Fibroblast of peridontal ligament (primary cell): ENCODE measurements around the gene CACNB3.
"Not testable (repeated sequence)": the region's sequence is repeated elsewhere in the genome, so short reads cannot be mapped to it uniquely, and the experiment has no call there.

Experiments used
- DNase-seq: peaks from one replicate; pipeline ENCODE4 v3.0.0-alpha.2; 2010; ENCODE audit errors: extremely low read depth

Gene CACNB3

DNA sequence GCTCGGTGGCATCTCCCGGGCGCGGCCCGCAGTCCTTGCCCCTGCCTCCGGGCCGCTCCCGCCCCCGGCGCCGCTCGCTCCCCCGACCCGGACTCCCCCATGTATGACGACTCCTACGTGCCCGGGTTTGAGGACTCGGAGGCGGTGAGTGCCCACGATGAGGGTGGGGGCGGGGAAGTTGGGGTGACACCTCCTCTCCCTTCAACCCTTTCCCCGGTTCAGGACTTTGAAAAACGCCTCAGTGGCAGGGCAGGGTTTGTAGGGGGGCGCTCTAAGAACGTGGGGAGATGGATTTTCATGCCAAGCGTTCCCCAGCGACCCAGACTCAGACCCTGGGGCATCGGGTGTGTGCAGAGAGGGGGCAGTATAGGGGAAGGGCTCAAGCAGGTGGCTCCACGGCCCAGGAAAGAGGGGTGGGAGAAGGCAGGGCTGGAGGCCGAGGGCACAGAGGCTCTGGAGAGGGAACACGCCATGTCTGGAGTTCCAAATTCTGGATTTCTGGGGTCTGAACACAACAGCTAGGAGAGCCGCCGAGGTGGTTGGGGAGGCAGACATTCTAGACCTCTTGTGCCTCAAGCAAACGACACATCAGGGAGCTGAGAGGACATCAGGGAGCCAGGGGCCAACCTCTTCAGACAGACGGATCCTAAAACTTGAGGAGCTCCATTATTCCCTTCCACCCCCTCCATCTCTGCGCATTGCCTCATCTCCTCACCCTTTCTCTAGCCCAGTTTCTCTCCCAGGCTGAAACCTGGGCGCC is 715 bp downstream of the CACNB3 start:
- DNase-seq: no peak

GRCh38 chr12:48819986-48820725 is 1.9 kb downstream of the CACNB3 start:
- DNase-seq: no peak

DNA sequence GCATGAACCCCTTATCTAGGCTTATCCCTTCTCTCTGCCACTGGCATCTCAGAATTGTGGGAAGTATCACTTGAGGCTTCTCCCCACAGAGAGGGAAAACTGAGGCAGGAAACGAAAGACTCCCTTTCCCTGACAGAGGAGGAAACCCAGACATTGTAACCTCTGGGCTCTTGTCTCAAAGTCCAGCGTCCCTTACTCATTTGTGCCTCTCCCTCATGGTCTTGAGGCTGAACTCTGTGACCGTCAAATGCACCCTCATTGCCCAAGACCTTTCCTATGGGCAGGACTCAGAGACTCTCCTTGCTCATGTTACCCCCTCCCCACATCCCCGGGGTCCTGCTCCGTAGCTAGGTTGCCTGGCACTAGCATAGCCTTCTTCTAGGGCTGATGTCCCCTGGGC is 3.8 kb downstream of the CACNB3 start:
- no peak for DNase-seq

GRCh38 chr12:48822711-48823110 is 4.4 kb downstream of the CACNB3 start:
- no peak for DNase-seq

- no peak for DNase-seq
Observed at GRCh38 chr12:48823281-48823680, 5.0 kb downstream of the CACNB3 start.

DNA sequence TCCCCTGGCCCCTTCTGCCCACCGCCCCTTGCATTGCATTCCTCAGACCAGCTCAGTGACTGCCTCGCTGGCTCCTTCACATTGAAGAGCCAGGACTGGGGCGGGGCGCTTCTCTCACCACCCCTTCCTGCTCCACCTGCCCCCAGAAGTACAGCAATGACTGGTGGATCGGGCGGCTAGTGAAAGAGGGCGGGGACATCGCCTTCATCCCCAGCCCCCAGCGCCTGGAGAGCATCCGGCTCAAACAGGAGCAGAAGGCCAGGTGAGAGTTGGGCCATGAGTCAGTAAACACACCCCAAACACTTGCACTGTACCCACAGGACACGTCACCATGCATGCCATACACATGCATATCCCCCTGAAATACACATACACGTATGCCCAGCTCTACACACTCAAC is 5.8 kb downstream of the CACNB3 start:
- DNase-seq: no peak

DNA sequence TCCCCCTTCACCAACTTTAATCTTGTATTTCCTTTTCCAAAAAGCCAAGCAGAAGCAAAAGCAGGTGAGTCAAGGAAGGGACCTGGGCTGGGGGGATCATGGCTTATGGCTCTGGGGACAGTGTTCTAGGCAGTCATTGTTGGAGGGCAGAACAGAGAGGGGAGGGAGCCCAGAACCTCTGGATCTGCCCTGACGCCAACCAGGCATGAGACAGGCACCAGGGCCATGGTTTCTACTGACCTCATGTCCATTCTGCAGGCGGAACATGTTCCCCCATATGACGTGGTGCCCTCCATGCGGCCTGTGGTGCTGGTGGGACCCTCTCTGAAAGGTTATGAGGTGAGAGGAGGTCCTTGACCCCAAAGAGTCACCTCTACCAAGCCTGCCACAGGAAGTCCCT is 6.6 kb downstream of the CACNB3 start:
- DNase-seq: no peak

- DNase-seq: no peak
Observed at GRCh38 chr12:48826209-48826855, 8.0 kb downstream of the CACNB3 start.

DNA sequence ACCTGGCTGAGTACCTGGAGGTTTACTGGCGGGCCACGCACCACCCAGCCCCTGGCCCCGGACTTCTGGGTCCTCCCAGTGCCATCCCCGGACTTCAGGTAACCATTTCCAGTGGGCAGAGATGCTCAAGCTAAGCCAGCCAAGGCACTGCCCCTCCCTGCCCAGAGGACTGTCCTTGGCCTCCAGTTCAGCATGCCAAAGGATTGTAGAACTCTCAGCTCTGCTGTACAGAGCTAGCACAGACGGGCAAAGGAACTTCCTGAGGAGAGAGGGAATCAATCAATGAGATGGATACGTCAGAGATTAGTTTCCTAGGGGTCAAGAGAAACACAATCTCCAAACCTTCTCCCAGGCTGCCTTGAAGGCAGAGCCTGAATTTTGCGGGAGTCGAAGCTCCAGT is 8.7 kb downstream of the CACNB3 start:
- no peak for DNase-seq

DNA sequence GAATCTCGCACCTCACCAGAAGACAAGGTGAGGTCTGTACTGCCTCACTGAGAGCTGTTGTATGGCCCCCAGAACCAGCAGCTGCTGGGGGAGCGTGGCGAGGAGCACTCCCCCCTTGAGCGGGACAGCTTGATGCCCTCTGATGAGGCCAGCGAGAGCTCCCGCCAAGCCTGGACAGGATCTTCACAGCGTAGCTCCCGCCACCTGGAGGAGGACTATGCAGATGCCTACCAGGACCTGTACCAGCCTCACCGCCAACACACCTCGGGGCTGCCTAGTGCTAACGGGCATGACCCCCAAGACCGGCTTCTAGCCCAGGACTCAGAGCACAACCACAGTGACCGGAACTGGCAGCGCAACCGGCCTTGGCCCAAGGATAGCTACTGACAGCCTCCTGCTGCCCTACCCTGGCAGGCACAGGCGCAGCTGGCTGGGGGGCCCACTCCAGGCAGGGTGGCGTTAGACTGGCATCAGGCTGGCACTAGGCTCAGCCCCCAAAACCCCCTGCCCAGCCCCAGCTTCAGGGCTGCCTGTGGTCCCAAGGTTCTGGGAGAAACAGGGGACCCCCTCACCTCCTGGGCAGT is 9.3 kb downstream of the CACNB3 start:
- no peak for DNase-seq

DNA sequence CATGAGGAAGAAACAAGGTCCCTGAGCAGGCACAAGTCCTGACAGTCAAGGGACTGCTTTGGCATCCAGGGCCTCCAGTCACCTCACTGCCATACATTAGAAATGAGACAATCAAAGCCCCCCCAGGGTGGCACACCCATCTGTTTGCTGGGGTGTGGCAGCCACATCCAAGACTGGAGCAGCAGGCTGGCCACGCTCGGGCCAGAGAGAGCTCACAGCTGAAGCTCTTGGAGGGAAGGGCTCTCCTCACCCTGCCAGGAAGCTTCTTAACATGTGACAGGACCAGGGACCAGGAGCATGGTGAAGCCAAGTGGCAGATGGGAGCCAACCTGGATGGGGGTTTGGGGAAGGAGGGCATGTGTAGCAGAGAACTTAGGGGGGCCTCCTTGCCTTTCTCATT is 10.0 kb downstream of the CACNB3 start:
- DNase-seq: no peak

DNA sequence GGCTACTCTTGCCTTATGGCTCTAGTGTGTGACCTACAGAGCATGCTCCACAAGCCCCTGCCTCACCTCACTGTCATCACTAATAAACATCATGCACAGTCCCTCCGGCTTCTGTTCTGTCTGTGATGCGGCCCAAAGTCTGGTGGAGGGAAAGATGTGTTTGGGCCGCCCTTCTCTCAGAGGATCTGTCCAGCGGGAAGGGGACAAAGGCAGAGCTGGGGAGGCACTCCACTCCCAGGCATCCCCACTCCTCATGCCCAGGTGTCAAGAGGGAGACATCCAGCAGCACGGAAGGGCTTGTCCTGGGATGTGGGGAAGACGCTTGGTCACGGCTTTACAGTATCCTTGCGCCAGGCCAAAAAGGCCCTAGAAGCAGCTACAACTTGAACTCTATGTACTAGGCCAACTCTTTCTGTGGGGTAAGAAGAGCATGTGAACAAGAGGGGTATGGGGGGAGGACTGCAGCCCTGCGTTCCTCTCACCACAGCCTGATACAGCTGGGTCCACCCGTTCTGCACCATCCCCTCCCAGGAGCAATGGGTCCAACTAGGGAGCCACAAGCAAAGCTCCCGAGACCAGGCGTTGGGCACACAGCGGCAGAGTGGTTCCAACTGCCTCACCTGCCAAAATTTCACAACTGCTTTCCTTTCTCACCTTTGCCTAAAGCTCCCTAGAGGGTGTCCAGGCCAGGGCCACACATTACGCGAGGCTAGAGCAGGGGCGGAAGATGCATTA is 10.7 kb downstream of the CACNB3 start:
- DNase-seq: no peak

DNA sequence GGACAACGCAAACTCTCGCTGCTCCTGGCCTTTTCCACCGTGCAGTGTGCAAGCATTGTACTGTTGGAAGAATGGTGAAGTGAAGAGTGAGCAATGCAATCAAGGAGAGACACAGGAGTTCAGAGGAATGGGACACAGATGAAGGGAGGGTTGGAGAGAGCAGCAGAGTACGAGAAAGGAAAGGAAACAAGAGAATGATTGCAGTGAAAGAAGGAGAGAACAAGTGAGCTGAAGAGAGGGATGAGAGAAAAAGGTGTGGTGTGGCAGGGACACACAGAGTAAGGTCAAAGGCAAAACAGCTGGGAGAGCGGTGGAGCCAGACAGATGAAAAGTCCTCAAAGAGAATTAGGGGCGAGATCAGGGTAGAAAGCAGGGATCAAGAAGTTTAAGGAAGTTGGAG is 13.0 kb downstream of the CACNB3 start:
- DNase-seq: no peak

DNA sequence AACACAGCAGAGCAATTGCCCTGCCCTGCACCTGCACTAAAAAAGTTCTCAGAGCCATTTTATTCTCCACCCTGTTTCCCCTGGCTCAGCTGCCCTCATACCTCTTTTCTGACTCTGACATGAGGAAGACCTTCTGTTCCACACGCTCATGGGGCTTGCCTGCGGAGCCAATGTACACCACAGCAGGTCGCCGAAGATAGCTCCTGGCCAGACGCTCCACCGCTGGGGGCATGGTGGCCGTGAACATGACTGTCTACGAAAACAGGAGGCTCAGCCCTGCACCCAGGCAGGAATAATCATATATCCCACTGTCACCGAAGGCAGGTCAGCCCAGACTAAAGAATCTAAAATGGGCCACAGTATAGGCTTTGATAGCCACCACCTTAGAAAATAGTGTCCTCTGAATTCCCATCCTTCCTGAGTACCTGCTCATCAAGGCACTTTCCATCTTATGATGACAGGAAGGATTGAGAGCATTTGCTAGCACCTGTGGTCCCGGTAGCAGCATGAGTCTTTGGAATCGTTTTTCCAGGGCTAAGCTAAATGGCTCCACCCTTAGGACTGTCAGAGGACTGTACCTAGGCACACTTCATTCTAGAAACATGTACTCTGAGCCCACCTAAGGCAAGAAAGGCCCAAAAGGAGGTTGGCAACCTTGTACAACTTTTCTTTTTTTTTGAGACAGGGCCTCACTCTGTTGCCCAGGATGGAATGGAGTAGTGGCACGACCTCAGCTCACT is 14.2 kb downstream of the CACNB3 start:
- no peak for DNase-seq

DNA sequence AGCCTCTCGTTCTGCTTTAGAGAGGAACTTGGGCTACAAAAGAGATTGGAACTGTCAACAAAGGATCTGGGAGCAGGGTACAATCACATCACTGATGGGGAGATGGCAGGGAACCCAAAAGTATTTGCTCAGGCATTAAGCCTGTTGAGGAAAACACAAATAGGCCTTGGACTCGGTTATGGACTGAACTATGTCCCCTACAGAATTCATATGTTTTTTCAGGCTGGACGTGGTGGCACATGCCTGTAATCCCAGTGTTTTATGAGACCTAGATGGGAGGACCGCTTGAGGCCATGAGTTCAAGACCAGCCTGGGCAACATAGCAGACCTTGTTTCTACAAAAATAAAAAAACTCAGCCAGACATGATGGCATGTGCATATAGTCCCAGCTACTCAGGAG is 19.8 kb downstream of the CACNB3 start:
- DNase-seq: no peak

GRCh38 chr12:48842021-48842420 is 23.7 kb downstream of the CACNB3 start:
- DNase-seq: not testable (repeated sequence)

- peak; percentile 95 for DNase-seq
Observed at GRCh38 chr12:48851883-48852733, 33.8 kb downstream of the CACNB3 start, which contains the start of gene DDX23. Gene DDX23 (minus strand): TSS chr12:48852163. CDS start chr12:48845782, 6,381 bp downstream.

GRCh38 chr12:48852734-48853688 is 34.7 kb downstream of the CACNB3 start:
- DNase-seq: peak; percentile 96

GRCh38 chr12:48854488-48854887 is 36.2 kb downstream of the CACNB3 start:
- no peak for DNase-seq
